Tibial artery (tissue), 4 donors: Measurements from ENCODE around the gene TMOD3.
A peak's percentile ranks its signal among the peaks of the same experiment; 100 is the strongest.

Source experiments
- DNase-seq, 2 donors: peaks; one replicate each; pipeline ENCODE4 v3.0.0-alpha.2; 2019
- H3K27ac ChIP-seq, 2 donors: fragments of 200-600 bp; sonication (generic) in 1 of 2; 1 replicate in 1 of 2; 2 replicates in 1 of 2; pipeline ENCODE4 v1.5.1; 2018 to 2019; ENCODE audit warnings: mild to moderate bottlenecking in 1 of 2
- H3K27me3 ChIP-seq, 2 donors: fragments of 200-600 bp; sonication (generic) in 1 of 2; one replicate each; pipeline versions ENCODE4 v1.5.1 to v1.6.0; 2016 to 2019
- H3K36me3 ChIP-seq, 3 donors: fragments of 200-600 bp; sonication (generic) in 2 of 3; one replicate each; pipeline ENCODE4 v1.5.1; 2016 to 2019; ENCODE audit warnings: mild to moderate bottlenecking in 2 of 3
- H3K4me1 ChIP-seq, 4 donors: fragments of 200-600 bp; sonication (generic) in 2 of 4; 1 replicate in 3 of 4; 2 replicates in 1 of 4; pipeline ENCODE4 v1.5.1; 2016 to 2019
- H3K4me3 ChIP-seq, 2 donors: fragments of 200-600 bp; sonication (generic) in 1 of 2; 1 replicate in 1 of 2; 2 replicates in 1 of 2; pipeline ENCODE4 v1.5.1; 2018 to 2019; ENCODE audit warnings: mild to moderate bottlenecking in 2 of 2
- H3K9me3 ChIP-seq, 3 donors: fragments of 200-600 bp; sonication (generic) in 1 of 3; one replicate each; pipeline ENCODE4 v1.5.1; 2016 to 2019
- intact Hi-C: fragments of 100-400 bp; cut with DNase I; formaldehyde crosslinking; loops from one replicate; pipeline ENCODE4 v1.15.0; 2023; ENCODE audit warnings: low total_unique reads
- TF ChIP-seq, protein P1 (sequence below), 2 experiments: fragments of 200-600 bp in 1 of 2; fragments of 450-650 bp in 1 of 2; IDR thresholded peaks; one replicate each; pipeline ENCODE4 v1.5.1; 2017 to 2019; ENCODE audit warnings: antibody characterized with exemption in 2 of 2, mild to moderate bottlenecking in 1 of 2, moderate library complexity in 1 of 2

Gene TMOD3

DNA sequence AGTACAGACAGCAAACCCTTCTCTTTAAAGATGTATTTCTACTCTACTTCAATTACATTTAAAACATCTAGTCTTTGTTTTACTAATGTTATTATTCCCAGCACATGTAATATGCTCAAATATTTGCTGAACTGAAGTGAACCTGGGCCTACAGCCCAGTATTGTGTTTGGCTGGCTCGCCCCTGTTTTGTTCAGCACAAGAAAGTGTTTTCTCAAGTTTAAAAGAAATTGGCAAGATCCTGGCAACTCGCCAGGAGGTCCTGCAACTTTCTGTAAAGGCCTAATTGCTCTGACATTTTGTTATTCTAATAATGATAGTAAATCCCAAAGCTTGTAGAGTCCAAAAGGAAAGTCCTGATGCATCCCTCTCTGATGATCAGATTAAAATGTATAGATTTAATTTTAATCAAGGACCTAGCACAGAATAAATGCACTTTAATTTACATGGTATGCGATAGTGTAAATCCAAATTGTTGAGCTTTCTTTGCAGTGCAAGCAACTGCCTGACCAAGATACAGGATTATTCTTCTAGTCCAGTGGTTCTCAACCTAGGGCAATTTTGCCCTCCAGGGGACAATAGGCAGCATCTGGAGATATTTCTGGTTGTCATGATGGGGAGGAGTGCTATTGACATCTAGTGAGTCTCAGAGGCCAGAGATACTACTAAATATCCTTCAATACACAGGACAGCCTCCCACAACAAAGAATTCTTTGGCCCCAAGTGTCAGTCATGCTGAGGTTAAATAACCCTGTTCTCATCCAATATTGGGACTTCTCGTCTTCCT, 35.7 kb upstream of the TMOD3 start:
- Histone ChIP-seq H3K4me1 (peaks cover 0 to 15% (median 1%) of the 10 kb centered on the region in 4 donors), H3K9me3 (no peaks in the 10 kb centered on the region), H3K36me3 (peaks cover 7 to 13% (median 9%) of the 10 kb centered on the region in 3 donors), H3K27me3 (no peaks in the 10 kb centered on the region), H3K27ac (no peak overlapping the region), H3K4me3 (no peak overlapping the region)
- intact Hi-C loops = no loop called here
- DNase-seq = peak in 1 of 2 donors; percentile 44
- TF ChIP-seq, protein P1, sequence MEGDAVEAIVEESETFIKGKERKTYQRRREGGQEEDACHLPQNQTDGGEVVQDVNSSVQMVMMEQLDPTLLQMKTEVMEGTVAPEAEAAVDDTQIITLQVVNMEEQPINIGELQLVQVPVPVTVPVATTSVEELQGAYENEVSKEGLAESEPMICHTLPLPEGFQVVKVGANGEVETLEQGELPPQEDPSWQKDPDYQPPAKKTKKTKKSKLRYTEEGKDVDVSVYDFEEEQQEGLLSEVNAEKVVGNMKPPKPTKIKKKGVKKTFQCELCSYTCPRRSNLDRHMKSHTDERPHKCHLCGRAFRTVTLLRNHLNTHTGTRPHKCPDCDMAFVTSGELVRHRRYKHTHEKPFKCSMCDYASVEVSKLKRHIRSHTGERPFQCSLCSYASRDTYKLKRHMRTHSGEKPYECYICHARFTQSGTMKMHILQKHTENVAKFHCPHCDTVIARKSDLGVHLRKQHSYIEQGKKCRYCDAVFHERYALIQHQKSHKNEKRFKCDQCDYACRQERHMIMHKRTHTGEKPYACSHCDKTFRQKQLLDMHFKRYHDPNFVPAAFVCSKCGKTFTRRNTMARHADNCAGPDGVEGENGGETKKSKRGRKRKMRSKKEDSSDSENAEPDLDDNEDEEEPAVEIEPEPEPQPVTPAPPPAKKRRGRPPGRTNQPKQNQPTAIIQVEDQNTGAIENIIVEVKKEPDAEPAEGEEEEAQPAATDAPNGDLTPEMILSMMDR (IDR thresholded peaks at IDR 0.05) = no peak

DNA sequence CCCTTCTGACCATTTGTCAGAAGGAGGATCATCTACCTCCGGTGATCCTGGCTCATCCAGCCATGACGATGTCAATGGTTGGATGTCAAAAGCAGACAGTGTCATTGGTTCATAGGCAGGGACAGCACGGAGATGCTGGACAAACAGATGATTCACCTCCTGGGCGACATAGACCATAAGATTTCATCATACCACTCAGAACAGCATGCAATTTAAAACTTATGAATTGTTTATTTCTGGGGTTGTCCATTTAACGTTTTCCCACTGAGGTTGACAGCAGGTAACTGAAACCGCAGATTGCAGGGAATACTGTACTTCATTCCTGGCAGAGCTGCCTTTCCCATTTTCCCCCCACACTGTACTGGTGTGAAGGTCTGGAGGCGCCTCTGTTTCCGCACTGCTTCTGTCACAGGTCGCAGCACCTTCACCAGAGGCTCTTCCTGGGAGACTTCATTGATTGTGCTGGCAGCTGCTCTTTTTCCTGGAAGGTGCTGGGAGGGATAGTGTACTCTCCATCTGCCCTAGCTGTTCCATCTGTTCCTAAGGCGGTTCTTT, 32.5 kb upstream of the TMOD3 start:
- Histone ChIP-seq H3K27me3 (no peaks in the 10 kb centered on the region), H3K9me3 (no peaks in the 10 kb centered on the region), H3K36me3 (peaks cover 15 to 42% (median 24%) of the 10 kb centered on the region in 3 donors), H3K4me3 (no peak overlapping the region), H3K4me1 (peaks cover 0 to 15% (median 1%) of the 10 kb centered on the region in 4 donors), H3K27ac (no peak overlapping the region)
- DNase-seq = no peak
- intact Hi-C loops = no loop called here
- TF ChIP-seq, protein P1 (IDR thresholded peaks at IDR 0.05) = no peak

DNA sequence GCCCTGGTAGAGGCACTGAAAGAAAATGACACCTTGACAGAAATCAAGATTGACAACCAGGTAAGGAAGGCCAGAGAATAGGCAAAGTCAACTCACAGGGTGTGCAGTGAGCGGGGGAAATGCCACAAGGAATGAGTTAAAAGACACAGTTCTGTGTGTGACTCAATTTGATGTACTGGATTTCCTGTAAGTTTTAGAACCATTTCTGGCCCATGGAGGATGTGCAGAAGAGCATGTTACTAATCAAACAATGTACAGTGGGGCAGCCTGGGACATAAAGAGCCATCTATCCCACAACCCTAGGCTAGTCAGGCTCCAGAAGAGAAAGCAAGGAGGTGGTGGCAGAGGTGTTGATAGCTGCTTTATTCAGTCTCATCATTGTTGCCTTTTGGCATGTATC, 31.2 kb upstream of the TMOD3 start:
- peaks cover 15 to 42% (median 29%) of the 10 kb centered on the region in 3 donors for H3K36me3 ChIP-seq
- no peak overlapping the region for H3K4me3 ChIP-seq
- intact Hi-C loops = no loop called here
- H3K9me3 ChIP-seq = no peaks in the 10 kb centered on the region
- no peak for DNase-seq
- no peaks in the 10 kb centered on the region for H3K27me3 ChIP-seq
- H3K4me1 ChIP-seq = peaks cover 0 to 10% (median 1%) of the 10 kb centered on the region in 4 donors
- TF ChIP-seq, protein P1 (IDR thresholded peaks at IDR 0.05) = no peak
- H3K27ac ChIP-seq = no peak overlapping the region

DNA sequence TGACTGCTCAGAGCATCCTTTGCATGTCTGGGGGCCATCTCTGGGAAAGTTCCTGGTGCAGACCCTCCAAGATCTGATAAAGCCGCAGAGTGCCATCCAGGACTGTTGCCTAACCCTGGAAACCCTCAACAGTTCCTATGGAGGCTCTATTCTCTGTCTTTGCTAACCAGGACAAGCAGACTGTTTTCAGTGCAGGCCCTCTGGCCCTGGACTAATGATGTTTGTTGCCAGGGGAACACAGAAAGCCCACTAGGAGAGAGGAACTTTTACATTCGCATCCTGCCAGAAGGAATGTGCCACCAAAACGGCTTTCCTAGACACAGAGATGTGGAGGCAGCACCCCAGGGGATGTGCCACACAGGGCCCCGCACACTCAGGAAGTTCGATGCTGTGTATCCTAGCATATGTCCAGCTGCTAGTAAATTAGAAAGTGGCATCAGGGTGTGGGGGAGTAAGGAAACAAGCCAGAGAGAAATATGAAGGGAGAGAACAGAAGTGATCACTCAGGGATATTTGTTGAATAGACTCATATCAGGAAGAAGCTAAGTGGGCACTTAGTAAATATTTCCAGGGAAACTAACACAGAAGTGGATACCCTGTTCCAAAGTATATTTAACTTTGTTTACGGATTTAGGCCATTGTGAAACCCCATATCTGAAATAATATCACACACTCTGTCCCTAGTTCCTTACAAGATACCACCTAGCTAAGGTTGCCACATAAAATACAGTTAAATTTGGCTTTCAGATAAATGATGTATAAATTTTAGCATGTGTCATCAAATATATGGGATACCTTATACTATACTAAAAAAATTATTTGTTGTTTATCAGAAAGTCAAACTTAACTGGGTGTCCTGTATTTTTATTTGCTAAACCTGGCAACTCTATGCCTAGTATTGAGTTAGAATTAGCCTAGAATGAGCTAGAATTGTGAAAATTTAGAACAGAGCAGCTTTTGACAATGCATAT, 29.9 kb upstream of the TMOD3 start:
- intact Hi-C loops = no loop called here
- no peaks in the 10 kb centered on the region for H3K9me3 ChIP-seq
- H3K36me3 ChIP-seq = peaks cover 15 to 42% (median 29%) of the 10 kb centered on the region in 3 donors
- H3K4me1 ChIP-seq = no peaks in the 10 kb centered on the region
- DNase-seq = no peak
- TF ChIP-seq, protein P1 (IDR thresholded peaks at IDR 0.05) = no peak
- no peaks in the 10 kb centered on the region for H3K27me3 ChIP-seq
- no peak overlapping the region for H3K4me3 ChIP-seq
- no peak overlapping the region for H3K27ac ChIP-seq

DNA sequence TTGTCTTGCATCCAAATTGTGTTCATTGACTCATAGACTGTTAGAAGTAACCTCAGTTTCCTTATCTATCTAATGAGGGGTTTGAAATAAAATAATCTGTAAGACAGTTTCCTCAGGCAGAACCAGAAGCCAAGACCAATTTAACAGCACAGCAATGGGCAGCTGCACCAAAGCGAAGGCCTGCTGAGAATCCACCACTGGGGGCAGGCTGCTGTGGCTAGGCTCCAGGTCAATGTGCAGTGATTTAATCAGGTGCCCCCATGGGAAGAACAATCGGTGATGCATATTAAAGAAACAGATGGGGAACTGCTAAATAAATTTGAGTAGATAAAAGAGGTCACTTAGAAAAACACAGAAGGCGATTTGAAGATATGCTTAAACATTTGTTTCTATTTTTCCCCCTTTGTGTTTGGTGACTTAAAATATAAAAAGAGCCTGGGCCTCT, 28.0 kb upstream of the TMOD3 start:
- intact Hi-C loops = no loop called here
- H3K36me3 ChIP-seq = peaks cover 24 to 48% (median 35%) of the 10 kb centered on the region in 3 donors
- no peaks in the 10 kb centered on the region for H3K9me3 ChIP-seq
- no peak for DNase-seq
- TF ChIP-seq, protein P1 (IDR thresholded peaks at IDR 0.05) = peak in 1 of 2 experiments; percentile 7
- no peaks in the 10 kb centered on the region for H3K4me1 ChIP-seq
- H3K27ac ChIP-seq = no peak overlapping the region
- H3K27me3 ChIP-seq = no peaks in the 10 kb centered on the region
- H3K4me3 ChIP-seq = no peak overlapping the region
